Neural cell (in vitro differentiated cells): Measurements from ENCODE around the gene RDM1. TPM values are rescaled to one million over a fixed set of nuclear protein-coding genes. Genes with fewer than 3 reads are reported as not detected.

Experiments
- H2AFZ ChIP-seq: fragments of 200-600, 300-800 bp; sonication (generic), shearing (Covaris generic); 2 replicates; pipeline ENCODE4 v1.6.0; 2014; ENCODE audit warnings: low read depth, mild to moderate bottlenecking, antibody characterized with exemption, low read length, moderate library complexity
- H3F3A ChIP-seq: fragments of 200-600 bp; shearing (Covaris generic); 2 replicates; pipeline ENCODE4 v1.6.1; 2016; ENCODE audit warnings: mild to moderate bottlenecking, moderate library complexity, mixed read lengths, antibody characterized with exemption, low read length; ENCODE audit not compliant: insufficient read depth, poor library complexity, severe bottlenecking
- H3K27ac ChIP-seq: fragments of 200-600, 300-800 bp; sonication (generic), shearing (Covaris generic); 2 replicates; pipeline ENCODE4 v1.5.1; 2014; ENCODE audit warnings: mild to moderate bottlenecking, low read length, moderate library complexity
- H3K27me3 ChIP-seq: fragments of 300-800, 200-600 bp; sonication (generic), shearing (Covaris generic); 2 replicates; pipeline ENCODE4 v1.6.0; 2014; ENCODE audit warnings: mild to moderate bottlenecking, low read depth, low read length, moderate library complexity; ENCODE audit not compliant: insufficient read depth
- H3K36me3 ChIP-seq: fragments of 300-800, 200-600 bp; sonication (generic), shearing (Covaris generic); 2 replicates; pipeline ENCODE4 v1.5.1; 2014; ENCODE audit warnings: mild to moderate bottlenecking, antibody characterized with exemption, low read length, moderate library complexity; ENCODE audit not compliant: insufficient read depth
- H3K4me2 ChIP-seq: fragments of 300-800, 200-600 bp; sonication (generic), shearing (Covaris generic); 2 replicates; pipeline ENCODE4 v1.6.0; 2014; ENCODE audit warnings: mild to moderate bottlenecking, low read length
- H3K4me3 ChIP-seq: fragments of 300-800, 200-600 bp; sonication (generic), shearing (Covaris generic); 2 replicates; pipeline ENCODE4 v1.5.1; 2014; ENCODE audit warnings: mild to moderate bottlenecking, low read length, moderate library complexity
- H3K79me2 ChIP-seq: fragments of 200-600 bp; shearing (Covaris generic); replicated peaks from 2 replicates; pipeline ENCODE4 v1.6.0; 2014; ENCODE audit warnings: mild to moderate bottlenecking, low read length, moderate library complexity; ENCODE audit not compliant: insufficient read depth
- H3K9ac ChIP-seq: fragments of 300-800, 200-600 bp; sonication (generic), shearing (Covaris generic); 2 replicates; pipeline ENCODE4 v1.6.1; 2016; ENCODE audit warnings: mild to moderate bottlenecking, low read length, mixed read lengths
- H3K9me2 ChIP-seq: fragments of 200-600 bp; shearing (Covaris generic); 2 replicates; pipeline ENCODE4 v1.6.1; 2016; ENCODE audit warnings: mild to moderate bottlenecking, low read length, mixed read lengths; ENCODE audit not compliant: insufficient read depth
- H3K9me3 ChIP-seq: fragments of 200-600, 300-800 bp; sonication (generic), shearing (Covaris generic); 2 replicates; pipeline ENCODE4 v1.6.1; 2016; ENCODE audit warnings: mild to moderate bottlenecking, mixed run types, low read length, moderate library complexity, mixed read lengths
- H4K20me1 ChIP-seq: fragments of 200-600 bp; shearing (Covaris generic); 2 replicates; pipeline ENCODE4 v1.6.1; 2016; ENCODE audit warnings: mild to moderate bottlenecking, mixed run types; ENCODE audit not compliant: insufficient read depth
- CTCF ChIP-seq: fragments of 450-650 bp; IDR thresholded peaks from 2 replicates; pipeline ENCODE4 v1.5.1; 2014; ENCODE audit warnings: antibody characterized with exemption, mild to moderate bottlenecking, moderate library complexity; ENCODE audit not compliant: poor library complexity, severe bottlenecking
- EP300 ChIP-seq: fragments of 450-650 bp; conservative IDR thresholded peaks from 2 replicates; pipeline ENCODE4 v1.6.1; 2014; ENCODE audit warnings: antibody characterized with exemption, mild to moderate bottlenecking, moderate library complexity; ENCODE audit not compliant: poor library complexity, severe bottlenecking
- EZH2 ChIP-seq: fragments of 200-600, 300-800 bp; shearing (Covaris generic), sonication (generic); IDR thresholded peaks from 2 replicates; pipeline ENCODE4 v1.6.1; 2014; ENCODE audit warnings: antibody characterized with exemption, low read length, borderline replicate concordance, mild to moderate bottlenecking; ENCODE audit not compliant: insufficient read depth, poor library complexity, severe bottlenecking
- MXI1 ChIP-seq: fragments of 450-650 bp; conservative IDR thresholded peaks from 2 replicates; pipeline ENCODE4 v1.6.1; 2014; ENCODE audit warnings: antibody characterized with exemption, mild to moderate bottlenecking; ENCODE audit not compliant: poor library complexity, severe bottlenecking
- POLR2AphosphoS5 ChIP-seq: IDR thresholded peaks from 2 replicates; pipeline ENCODE4 v1.6.1; 2012
- RAD21 ChIP-seq: fragments of 450-650 bp; conservative IDR thresholded peaks from 2 replicates; pipeline ENCODE4 v1.6.1; 2014; ENCODE audit warnings: antibody characterized with exemption, mild to moderate bottlenecking, moderate library complexity
- REST ChIP-seq: IDR thresholded peaks from 2 replicates; pipeline ENCODE4 v1.6.1; 2012; ENCODE audit warnings: borderline replicate concordance
- SMC3 ChIP-seq: fragments of 450-650 bp; conservative IDR thresholded peaks from 2 replicates; pipeline ENCODE4 v1.6.1; 2014; ENCODE audit warnings: antibody characterized with exemption, mild to moderate bottlenecking, moderate library complexity; ENCODE audit not compliant: poor library complexity
- TAF1 ChIP-seq: IDR thresholded peaks from 2 replicates; pipeline ENCODE4 v1.6.1; 2012; ENCODE audit warnings: low read depth
- polyA plus RNA-seq: library from polyadenylated mRNA; depleted of rRNA; stranded (reverse); fragments of >200 nt; gene quantifications from 2 replicates; pipeline ENCODE4 v1.2.3, GENCODE V29; 2014

RDM1 gene
- polyA plus RNA-seq, 1 donor from 2014 or later: not detected

- Histone ChIP-seq H3K9me3 (no peaks in the 10 kb centered on the region), H3K36me3 (no peaks in the 10 kb centered on the region), H4K20me1 (no peaks in the 10 kb centered on the region), H3K27ac (no peak overlapping the region), H3K9me2 (no peaks in the 10 kb centered on the region), H3K9ac (no peak overlapping the region), H3K4me3 (no peak overlapping the region), H3K79me2 (no peaks in the 10 kb centered on the region), H3K27me3 (no peaks in the 10 kb centered on the region), H3F3A (no peaks in the 10 kb centered on the region), H2AFZ (no peak overlapping the region), H3K4me2 (no peak overlapping the region)
- TF ChIP-seq SMC3: no peak
- TF ChIP-seq POLR2AphosphoS5: no peak
- no peak for TF ChIP-seq CTCF
- no peak for TF ChIP-seq EZH2
- TF ChIP-seq EP300: no peak
- no peak for TF ChIP-seq REST
- TF ChIP-seq MXI1: no peak
Observed at GRCh38 chr17:35891269-35891668, 39.3 kb downstream of the RDM1 start.

- no peaks in the 10 kb centered on the region for H3K36me3 ChIP-seq
- H3F3A ChIP-seq: no peaks in the 10 kb centered on the region
- H4K20me1 ChIP-seq: no peaks in the 10 kb centered on the region
- H3K27me3 ChIP-seq: no peaks in the 10 kb centered on the region
- no peaks in the 10 kb centered on the region for H3K9me3 ChIP-seq
- no peaks in the 10 kb centered on the region for H3K9me2 ChIP-seq
- no peak for TF ChIP-seq CTCF
- no peak for TF ChIP-seq MXI1
- no peak for TF ChIP-seq EZH2
- TF ChIP-seq POLR2AphosphoS5: no peak
- TF ChIP-seq SMC3: no peak
- no peak for TF ChIP-seq TAF1
- no peak for TF ChIP-seq EP300
- no peak for TF ChIP-seq REST
- TF ChIP-seq RAD21: no peak
- H3K27ac ChIP-seq: no peak overlapping the region
- no peak overlapping the region for H3K4me2 ChIP-seq
- no peak overlapping the region for H3K9ac ChIP-seq
- no peak overlapping the region for H3K4me3 ChIP-seq
- no peaks in the 10 kb centered on the region for H3K79me2 ChIP-seq
- H2AFZ ChIP-seq: no peak overlapping the region
Observed at GRCh38 chr17:35890774-35891155, 39.8 kb downstream of the RDM1 start.
